GM18507 (cell line): ENCODE data around the gene SIGLEC6.

ENCODE experiments used
- DNase-seq: peaks from one replicate; pipeline ENCODE4 v3.0.0; 2011; ENCODE audit warnings: low read depth; ENCODE audit not compliant: insufficient read length; ENCODE audit errors: extremely low spot score
- FAIRE-seq: peaks from 2 replicates; lab custom pipeline; 2011; peaks lifted over from hg19 to GRCh38; lab: Jason Lieb, UNC

SIGLEC6 gene

DNA sequence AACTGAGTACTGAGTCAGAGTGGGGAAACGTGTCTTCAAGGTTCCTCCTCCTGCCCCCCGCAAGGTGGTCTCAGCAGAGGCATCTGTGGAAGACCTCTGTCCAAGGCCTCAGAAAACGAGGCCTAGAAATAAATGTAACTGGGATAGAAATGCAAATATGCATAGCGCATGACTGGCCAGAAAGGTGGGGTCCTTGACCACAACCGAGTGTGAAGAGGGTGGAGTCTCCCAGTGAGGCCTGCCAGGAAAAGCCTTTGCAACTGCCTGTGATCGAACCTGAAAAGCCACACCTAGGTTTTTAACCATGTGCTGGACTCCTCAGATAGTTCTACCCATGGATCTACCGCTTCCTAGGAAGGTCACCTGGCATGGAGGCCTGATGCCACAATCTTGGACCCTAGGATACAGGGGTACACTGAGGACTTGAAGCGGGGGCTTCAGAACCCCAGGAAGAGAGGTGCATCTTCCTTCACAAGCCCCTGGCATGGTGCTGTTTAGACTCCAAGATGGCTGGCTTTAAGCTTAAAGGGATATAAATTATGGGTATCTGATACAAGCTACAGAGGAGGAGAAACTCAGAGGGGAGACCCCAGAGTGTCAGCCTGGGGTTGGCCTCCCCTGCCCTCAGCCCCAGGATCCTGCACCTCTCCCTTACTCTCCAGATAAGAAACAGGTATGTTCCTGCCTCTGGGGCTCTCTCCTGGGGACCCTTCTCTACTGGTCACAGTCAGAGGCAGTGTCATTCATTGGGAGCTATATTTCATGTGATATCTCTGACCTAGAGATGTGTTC is 18.3 kb upstream of the SIGLEC6 start:
- DNase-seq = no peak
- peak; percentile 35 for FAIRE-seq

DNA sequence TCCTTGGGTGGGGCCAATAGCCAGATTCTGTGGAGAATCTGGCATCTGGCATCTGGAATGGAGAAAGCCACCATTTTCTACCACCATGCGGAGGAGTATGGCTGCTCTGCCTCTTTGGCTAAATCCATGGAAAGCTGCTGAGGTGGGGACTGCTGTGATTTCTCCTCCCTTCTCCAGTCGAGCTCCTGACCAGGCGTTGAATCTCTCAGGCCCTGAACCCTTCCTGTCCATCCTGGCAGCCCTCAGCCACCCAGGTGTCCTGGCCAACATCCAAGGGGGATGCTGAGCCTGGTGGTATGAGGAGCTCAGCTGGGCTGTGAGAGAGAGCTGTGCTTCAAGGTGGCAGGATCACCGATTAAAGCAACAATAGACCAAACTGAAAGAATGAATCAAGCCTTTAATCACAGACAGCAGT is 17.4 kb upstream of the SIGLEC6 start:
- FAIRE-seq (no peak), DNase-seq (no peak)

DNA sequence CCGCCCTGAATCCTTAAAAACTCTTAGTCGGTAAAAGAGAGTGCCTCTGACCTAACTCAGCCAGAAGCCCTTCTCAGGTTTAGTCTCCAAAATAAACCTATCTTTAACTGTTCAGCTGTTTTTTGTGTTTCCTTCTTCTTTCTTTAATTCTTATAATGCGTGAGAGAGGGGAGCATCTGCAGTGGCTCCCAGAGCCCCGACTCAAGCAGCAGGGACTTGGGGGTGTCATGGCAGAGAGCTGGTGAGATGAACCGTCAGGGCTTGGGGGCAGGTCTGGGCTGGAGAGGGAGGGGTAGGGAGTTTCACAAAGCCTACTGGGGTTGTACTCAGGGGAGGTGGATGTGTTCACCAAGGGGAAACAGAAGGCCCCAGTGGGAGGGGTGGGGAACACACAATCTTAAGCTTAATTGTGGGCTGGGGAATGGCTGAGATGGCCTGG is 16.8 kb upstream of the SIGLEC6 start:
- FAIRE-seq = no peak

DNA sequence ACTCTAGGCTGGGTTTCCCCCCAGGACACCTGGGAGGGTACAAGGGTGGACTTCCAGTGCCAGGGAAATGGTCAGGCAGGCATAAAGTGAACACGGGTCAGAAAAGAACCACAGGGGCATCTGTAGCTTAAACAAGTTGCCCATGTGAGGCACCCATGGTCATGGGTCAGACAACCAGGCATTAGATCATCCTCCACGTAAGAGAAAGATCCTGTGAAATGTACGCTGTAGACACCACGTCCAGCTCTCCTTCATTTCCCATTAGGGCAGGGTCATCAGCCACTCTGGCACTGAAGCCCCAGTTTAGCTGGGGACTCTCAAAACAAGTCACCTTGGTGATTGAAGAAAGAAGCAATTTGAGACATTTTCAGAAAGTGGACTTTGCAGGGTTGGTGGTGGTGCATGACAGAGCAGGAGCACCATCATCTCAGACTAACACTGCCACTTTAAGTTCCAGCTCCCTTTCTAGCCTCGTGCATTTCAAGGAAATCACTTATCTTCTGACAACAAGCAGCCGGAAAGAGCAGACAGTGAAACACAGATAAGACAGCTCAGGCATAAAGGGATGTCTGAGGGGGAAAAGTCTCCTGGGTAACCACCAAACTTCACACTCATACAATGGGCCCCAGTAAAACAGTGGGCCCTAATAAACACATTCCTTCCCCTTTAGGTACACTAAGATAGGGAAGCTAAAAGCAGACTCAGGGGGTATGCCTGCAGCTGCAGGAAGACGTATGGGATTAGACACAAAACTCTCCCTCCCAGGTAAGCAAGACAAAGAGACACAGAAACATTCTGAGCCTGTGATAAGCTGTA is 16.1 kb upstream of the SIGLEC6 start:
- FAIRE-seq (no peak), DNase-seq (no peak)

More for the DNA sequence above, 16.8 kb upstream of the SIGLEC6 start:
- DNase-seq = no peak

DNA sequence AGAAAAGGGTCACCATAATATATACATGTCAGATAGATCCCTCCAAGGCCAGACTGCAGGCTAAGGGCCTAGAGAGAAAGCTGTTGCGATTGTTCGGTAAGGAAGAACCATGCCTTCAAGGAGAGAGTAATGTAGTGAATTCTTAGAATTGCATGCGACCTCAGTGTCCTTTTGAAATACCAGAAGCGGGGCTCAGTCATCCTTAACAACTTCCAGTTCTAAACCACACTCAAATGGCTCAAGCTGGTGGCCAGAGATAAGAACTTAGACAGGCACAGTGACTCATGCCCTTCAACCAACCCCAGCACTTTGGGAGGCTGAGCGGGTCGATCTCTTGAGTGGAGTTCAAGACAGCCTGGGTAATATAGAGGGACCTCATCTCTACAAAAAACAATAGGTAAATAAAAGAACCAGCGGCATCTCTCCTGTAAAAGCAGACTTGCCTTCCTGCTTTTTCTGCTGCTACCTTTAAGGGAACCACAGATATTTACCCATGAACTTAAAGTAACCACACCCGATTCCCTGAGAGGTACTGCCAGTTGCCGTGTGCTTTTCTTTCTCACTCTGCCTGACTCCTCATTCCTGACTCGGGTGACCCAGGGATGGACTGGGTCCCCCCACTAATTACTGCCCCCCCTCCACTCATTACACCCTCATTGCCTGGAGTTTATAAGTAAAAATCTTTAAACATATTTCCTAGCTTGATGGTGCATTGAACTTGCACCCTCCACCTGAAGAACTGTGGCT is 15.4 kb upstream of the SIGLEC6 start:
- DNase-seq (no peak), FAIRE-seq (no peak)

DNA sequence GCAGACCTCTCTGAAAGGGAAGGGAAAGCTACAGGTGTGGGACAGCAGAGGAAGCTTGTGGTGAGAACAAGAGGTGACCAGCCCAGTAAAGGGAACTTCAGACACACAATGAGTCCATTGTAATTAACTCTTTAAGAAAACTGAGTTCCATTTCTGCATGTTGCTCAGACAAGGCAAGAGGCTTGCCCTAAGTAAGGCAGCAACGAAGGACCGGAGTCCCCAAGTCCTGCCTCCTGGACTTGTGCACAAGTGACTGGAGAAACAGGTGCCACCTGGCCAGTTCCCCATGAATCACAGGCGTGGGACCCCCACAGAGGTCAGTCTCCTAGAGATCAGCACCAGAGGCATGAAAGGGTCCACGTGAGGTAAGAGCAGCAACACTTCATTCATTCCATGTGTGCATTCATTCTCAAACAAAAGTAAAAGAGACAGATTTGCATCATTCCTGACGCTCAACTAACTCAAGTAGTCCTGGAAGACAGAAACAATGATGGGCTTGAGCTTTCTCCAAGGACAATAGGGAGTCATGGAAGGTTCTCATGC is 14.7 kb upstream of the SIGLEC6 start:
- FAIRE-seq = no peak
- no peak for DNase-seq

DNA sequence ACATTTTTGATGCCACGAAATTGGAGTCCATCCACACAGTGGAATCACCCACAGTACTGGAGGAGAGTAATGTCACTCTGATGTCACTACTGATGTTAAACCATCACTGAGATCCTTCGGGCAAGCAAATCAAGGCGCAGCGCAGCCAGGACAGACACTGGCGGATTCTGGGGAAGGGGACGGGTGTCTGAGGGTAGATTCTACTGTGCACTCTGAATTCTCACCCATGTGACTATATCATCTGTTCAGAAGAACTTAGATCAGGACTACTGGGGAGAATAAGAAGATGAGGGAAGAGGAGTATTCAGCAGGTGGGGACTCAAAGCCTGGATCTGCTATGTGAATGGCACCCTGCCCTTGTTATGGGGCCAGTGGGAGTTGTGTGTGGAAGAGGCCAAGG is 12.6 kb upstream of the SIGLEC6 start:
- no peak for FAIRE-seq
- DNase-seq = no peak

DNA sequence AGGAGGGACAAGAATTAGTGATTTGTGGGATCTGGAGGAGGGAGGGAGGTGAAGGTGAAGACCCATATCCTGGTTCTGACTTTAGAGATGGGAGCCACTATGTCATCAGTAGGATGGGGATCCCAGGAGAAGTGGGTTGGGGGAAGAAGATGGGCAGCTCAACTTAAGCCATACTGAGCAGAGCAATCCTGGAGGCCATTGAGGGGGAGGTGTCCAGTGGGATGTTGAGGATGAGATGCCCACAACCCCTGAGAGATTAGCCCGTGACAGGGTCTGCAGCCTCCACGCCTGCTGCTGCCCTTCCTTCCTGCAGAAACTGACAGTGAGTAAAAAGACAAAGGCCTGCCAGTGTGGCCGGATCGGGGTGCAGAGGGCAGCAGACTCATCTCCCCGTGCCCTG is 11.2 kb upstream of the SIGLEC6 start:
- DNase-seq = no peak
- FAIRE-seq = no peak

DNA sequence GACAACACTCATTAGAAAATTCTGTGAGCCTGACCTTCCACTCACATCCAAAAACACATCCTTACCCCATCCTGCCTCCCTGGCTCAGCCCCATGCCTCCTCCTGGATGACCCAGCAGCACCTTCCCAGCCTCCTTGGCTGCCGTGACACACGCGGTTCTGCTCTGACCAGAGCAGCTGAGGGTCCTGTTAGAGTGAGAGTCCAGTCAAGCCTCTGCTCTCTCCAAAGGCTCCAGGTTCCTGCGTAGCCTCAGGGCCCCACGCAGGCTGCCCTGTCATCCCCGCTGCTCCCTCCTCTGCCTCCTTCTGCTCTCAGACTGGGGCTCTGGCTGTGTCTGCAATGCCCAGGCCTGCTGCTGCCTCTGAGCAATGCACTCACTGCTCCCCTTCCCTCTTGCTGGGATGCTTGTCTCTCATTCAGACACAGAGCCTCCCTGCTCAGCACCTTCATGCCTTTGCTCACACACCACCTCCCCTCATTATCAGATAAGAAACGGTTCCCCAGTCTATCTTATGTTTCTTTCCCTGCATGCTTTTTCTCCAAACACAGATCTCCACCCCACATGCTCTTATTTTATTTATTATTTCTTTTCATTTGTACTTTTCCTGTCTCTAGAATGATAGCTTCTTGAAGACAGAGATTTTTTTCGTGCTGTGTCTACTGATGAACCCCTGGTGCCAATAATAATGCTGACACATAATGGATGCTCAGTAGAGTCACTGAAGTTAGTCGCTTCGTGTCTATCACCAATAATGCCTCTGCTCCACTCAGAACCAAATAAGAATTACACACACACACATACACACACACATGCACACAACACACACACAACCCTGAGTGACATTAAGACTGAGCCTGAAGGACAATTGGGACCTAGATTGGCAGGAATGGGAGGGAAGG is 10.2 kb upstream of the SIGLEC6 start:
- FAIRE-seq = no peak
- DNase-seq = no peak

DNA sequence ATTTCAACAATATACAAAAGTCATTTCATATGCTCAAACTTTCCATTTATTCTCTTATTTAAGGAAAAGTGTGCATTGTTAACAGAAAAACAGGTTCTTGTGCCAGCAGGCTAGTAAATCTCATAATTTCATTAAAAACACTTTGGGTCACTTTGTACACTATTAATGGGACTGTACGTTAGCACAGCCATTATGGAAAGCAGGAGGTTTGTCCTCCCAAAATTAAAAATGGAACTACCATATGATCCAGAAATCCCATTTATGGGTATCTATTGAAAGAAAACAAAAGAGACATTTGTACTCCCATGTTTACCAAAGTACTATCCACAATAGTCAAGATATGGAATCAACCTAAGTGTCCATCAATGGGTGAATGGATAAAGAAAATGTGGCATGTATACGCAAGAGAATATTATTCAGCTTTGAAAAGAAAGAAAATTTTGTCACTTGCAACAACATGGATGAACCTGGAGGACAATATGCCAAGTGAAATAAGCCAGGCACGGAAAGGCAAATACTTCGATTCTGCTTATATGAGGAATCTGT is 8.4 kb upstream of the SIGLEC6 start:
- FAIRE-seq (no peak), DNase-seq (no peak)

DNA sequence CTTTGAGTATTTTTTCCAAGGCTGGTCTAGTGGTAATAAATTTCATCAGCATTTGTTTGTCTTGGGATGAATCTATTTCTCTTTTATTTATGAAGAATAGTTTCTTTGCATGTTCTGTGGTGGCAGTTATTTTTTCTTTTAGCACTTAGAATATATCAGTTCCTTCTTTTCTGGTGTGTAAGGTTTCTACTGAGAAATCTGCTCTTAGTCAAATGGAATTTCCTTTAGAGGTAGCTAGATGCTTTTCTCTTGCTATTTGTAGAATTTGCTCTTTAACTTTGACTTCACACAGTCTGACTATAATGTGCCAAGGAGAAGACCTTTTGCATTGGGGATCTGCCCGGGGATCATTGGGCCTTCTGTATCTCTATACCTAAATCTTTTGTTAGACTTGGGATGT is 4.1 kb upstream of the SIGLEC6 start:
- peak; percentile 45 for FAIRE-seq
- DNase-seq = no peak

DNA sequence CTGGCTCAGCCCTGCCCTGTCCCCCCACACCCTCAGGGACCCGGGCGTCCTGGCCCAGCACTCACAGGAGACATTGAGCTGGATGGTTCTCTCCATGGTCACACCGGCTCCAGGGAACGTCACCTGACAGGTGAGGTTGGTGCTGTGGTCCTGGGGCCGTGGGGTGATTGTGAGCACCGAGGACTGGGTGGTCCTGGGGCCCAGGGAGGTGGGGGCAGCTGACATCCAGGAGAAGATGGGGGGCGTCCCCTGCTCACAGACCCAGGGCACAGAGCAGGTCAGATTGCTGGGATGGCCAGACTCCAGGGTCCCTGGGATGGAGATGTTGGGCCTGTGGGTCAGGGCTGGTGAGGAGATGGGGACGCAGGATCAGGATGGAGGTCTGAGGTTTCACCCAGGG is 854 bp downstream of the SIGLEC6 start:
- no peak for FAIRE-seq
- DNase-seq = no peak

DNA sequence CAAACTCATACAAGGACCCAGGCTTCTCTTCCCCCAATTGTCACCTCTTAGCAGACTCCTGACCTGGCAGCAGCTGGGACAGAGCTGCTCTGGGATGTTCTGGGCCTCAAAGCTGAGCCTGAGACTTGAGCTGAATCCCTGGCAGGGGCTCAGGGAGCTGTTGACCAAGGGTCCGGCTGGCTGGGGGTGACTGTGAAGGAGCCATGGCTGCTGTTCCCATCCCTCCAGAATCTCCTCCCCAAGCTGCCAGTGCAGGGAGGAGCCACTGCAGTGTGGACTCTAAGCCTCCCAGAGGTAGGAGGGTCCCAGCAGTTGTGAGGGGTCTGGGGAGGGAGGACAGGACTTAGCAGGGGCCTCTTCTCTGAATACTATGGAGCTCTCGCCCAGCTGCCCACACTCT is 2.2 kb downstream of the SIGLEC6 start:
- FAIRE-seq = no peak
- no peak for DNase-seq

DNA sequence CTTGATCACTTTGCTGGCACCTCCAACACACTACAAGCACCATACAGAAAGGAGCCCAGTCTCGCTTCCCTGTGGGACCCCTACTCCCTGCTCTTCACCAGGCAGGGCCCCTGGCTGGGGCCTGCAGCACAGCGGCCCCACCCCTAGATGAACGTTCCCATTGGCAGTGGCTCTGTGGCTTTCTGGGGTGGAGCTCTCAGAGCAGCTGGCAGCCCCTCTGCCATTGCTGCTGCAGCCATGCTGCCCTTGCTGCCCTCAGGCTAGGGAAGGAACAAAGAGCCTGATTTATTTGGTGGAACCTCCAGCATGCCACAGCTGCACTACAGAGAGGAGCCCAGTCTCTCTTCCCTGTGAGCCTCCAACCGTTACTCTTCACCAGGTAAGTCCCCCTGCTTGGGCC is 5.8 kb downstream of the SIGLEC6 start:
- no peak for FAIRE-seq
- DNase-seq = no peak

DNA sequence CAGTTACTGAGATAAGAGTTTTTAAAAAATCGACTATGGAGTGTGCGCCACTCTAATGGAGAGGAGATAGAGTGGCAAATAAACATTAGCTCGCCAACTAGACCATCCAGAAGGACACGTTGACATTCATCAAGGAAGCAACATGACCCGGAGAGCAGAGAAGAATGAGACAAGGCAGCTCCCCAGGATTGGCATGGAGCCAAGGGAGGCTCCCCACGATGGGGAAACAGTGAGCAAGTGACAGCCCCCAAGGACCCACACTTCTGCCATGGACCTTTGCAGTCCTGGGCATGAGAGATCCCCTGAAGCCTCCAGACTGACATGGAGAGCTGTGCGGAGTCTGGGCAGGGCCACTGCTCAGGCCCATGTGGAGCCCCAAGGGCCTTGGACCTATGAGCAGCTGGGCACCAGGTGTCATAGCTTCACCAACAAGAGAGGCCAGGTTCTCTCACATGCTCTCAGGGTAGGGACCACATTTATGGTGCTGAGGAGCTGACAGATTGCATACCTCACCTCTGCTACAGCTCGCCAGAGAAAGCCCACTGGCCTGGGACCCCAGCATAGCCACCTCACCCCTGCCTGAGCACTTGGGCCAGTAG is 6.7 kb downstream of the SIGLEC6 start:
- DNase-seq (no peak), FAIRE-seq (no peak)

DNA sequence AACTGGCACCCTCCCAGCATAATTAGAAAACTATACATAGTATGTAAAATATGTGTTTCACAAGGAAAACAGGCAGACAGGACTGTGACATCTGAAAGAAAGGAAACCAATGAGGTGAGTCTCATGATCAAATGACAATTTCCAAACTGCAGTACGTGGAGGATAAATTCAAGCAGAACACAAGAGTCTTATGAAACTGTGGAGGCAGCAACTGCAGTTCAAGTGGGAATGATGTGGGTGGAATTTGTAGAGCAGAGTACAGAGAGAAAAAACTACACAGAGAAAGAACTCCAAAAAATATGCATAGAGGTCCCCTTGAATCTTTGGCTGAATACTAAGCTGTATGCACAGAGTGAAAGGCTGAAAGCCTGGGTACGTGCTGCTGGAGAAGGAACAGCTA is 9.7 kb downstream of the SIGLEC6 start:
- no peak for FAIRE-seq
- no peak for DNase-seq

DNA sequence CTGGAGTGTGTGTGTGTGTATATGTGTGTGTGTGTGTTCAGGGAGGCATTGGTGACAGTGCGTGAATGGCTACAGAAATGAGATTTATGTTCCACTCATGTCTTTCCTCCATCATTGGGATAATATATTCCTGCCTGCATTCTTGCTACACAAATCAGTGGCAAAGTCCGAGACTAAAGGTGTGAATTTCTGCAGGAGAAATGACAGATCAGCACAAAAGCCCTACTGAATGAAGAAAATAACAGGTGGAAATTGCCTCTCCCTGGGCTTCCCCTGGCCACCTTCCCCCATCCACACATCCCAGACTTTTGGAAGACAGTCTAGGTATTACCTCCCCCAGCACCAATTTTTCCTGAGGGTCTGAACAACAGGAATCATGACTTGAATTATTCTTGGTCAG is 10.1 kb downstream of the SIGLEC6 start:
- FAIRE-seq = no peak
- no peak for DNase-seq

DNA sequence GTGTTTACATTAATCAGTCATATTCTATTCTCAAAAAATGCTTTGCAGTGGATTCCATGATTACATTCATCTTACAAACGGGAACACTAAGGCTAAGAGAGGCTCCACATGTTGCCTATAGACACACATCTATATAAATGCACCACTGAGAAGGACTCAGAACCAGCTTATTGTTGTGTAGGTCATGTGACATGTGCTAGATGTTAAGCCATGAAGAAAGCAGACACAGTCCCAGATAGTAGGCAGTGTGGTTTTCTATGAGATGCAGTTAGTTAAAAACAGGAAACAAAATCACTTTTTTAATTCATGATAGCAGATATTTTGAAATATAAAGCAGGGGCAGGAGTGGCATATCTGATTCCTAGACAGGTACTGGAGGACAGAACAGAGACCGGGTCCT is 10.7 kb downstream of the SIGLEC6 start:
- FAIRE-seq (no peak), DNase-seq (no peak)
